ENCODE data around the gene BTBD1.

DNA sequence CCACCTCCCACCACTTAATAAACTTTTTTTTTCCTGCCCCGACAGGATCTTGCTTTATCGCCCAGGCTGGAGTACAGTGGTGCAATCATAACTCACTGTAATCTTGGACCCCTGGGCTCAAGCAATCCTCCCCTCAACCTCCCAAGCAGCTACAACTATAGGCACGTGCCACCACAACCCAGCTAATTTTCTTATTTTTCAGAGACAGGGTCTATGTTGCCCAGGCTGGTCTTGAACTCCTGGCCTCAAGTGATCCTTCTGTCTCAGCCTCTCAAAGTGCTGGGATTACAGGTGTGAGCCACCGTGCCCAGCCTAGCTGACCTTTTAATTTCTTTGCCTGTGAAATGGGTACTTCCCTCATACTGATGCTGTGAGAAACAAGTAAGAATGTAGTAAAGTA is 51.7 kb downstream of the BTBD1 start:
- TF ChIP-seq ARNTL (CRISPR knock-in tag; IDR thresholded peaks at IDR 0.05; ENCODE audit: borderline replicate concordance, low read depth) (no peak), ZNF70 (CRISPR knock-in tag; IDR thresholded peaks at IDR 0.05) (no peak), RARB (CRISPR knock-in tag; IDR thresholded peaks at IDR 0.05) (no peak), ZFP30 (CRISPR knock-in tag; IDR thresholded peaks at IDR 0.05) (no peak), ZC3H10 (CRISPR knock-in tag; IDR thresholded peaks at IDR 0.05) (no peak), TOX (CRISPR knock-in tag; IDR thresholded peaks at IDR 0.05; ENCODE audit: borderline replicate concordance) (no peak), GLIS3 (CRISPR knock-in tag; IDR thresholded peaks at IDR 0.05) (no peak), ZNF8 (CRISPR knock-in tag; IDR thresholded peaks at IDR 0.05) (no peak), SNAI2 (CRISPR knock-in tag; IDR thresholded peaks at IDR 0.05) (no peak), ZNF565 (CRISPR knock-in tag; conservative IDR thresholded peaks at IDR 0.05; ENCODE audit: low read depth) (no peak), OSR1 (CRISPR knock-in tag; IDR thresholded peaks at IDR 0.05) (no peak)
- TF ChIP-seq, protein P1, sequence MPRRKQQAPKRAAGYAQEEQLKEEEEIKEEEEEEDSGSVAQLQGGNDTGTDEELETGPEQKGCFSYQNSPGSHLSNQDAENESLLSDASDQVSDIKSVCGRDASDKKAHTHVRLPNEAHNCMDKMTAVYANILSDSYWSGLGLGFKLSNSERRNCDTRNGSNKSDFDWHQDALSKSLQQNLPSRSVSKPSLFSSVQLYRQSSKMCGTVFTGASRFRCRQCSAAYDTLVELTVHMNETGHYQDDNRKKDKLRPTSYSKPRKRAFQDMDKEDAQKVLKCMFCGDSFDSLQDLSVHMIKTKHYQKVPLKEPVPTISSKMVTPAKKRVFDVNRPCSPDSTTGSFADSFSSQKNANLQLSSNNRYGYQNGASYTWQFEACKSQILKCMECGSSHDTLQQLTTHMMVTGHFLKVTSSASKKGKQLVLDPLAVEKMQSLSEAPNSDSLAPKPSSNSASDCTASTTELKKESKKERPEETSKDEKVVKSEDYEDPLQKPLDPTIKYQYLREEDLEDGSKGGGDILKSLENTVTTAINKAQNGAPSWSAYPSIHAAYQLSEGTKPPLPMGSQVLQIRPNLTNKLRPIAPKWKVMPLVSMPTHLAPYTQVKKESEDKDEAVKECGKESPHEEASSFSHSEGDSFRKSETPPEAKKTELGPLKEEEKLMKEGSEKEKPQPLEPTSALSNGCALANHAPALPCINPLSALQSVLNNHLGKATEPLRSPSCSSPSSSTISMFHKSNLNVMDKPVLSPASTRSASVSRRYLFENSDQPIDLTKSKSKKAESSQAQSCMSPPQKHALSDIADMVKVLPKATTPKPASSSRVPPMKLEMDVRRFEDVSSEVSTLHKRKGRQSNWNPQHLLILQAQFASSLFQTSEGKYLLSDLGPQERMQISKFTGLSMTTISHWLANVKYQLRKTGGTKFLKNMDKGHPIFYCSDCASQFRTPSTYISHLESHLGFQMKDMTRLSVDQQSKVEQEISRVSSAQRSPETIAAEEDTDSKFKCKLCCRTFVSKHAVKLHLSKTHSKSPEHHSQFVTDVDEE (CRISPR knock-in tag; IDR thresholded peaks at IDR 0.05) = no peak
- TF ChIP-seq, protein P2, sequence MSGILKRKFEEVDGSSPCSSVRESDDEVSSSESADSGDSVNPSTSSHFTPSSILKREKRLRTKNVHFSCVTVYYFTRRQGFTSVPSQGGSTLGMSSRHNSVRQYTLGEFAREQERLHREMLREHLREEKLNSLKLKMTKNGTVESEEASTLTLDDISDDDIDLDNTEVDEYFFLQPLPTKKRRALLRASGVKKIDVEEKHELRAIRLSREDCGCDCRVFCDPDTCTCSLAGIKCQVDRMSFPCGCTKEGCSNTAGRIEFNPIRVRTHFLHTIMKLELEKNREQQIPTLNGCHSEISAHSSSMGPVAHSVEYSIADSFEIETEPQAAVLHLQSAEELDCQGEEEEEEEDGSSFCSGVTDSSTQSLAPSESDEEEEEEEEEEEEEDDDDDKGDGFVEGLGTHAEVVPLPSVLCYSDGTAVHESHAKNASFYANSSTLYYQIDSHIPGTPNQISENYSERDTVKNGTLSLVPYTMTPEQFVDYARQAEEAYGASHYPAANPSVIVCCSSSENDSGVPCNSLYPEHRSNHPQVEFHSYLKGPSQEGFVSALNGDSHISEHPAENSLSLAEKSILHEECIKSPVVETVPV (CRISPR knock-in tag; IDR thresholded peaks at IDR 0.05) = no peak

All from SK-N-SH treated with all-trans-retinoic acid at 6 μM for 48 hours (cell line).